Measurements from ENCODE around the gene DDX52. TPM values are rescaled to one million over a fixed set of nuclear protein-coding genes. Genes with fewer than 3 reads are reported as not detected.

Gene DDX52
- total RNA-seq, 1 experiment from 2014 or later = 31.9 TPM

GRCh38 chr17:37574427-37574826 is 68.8 kb downstream of the DDX52 start:
- no peak for ATAC-seq
- no peak overlapping the region for H3K4me3 Mint-ChIP-seq
- peaks cover 25% of the 10 kb centered on the region for H3K36me3 Mint-ChIP-seq
- H3K9me3 Mint-ChIP-seq = peaks cover 5% of the 10 kb centered on the region
- no peaks in the 10 kb centered on the region for H3K4me1 Mint-ChIP-seq
- DNase-seq (ENCODE audit: low spot score) = no peak
- CTCF ChIA-PET = no interaction called here
- no peak overlapping the region for H3K27ac Mint-ChIP-seq
- POLR2A ChIA-PET = no interaction called here
- H3K27me3 Mint-ChIP-seq (ENCODE audit: low read depth) = no peaks in the 10 kb centered on the region
- TF ChIP-seq AFF4 (CRISPR knock-in tag; IDR thresholded peaks at IDR 0.05; ENCODE audit: borderline replicate concordance) = no peak

- H3K4me3 Mint-ChIP-seq = no peak overlapping the region
- CTCF ChIA-PET = interaction anchor here (1.5 kb wide), 1 partner anchor 39 kb away, joined by 4 read pairs; no protein-coding TSS in a partner anchor
- ATAC-seq (no peak), DNase-seq (ENCODE audit: low spot score) (no peak)
- peaks cover 5% of the 10 kb centered on the region for H3K9me3 Mint-ChIP-seq
- no peak overlapping the region for H3K27ac Mint-ChIP-seq
- peaks cover 48% of the 10 kb centered on the region for H3K36me3 Mint-ChIP-seq
- POLR2A ChIA-PET = no interaction called here
- H3K27me3 Mint-ChIP-seq (ENCODE audit: low read depth) = no peaks in the 10 kb centered on the region
- H3K4me1 Mint-ChIP-seq = no peaks in the 10 kb centered on the region
- TF ChIP-seq ZNF219 (CRISPR knock-in tag; IDR thresholded peaks at IDR 0.05; ENCODE audit: borderline replicate concordance) = no peak
- TF ChIP-seq ZNF425 (CRISPR knock-in tag; conservative IDR thresholded peaks at IDR 0.05) = no peak
- TF ChIP-seq HMGA2 (CRISPR knock-in tag; IDR thresholded peaks at IDR 0.05) = no peak
- TF ChIP-seq NFYB (CRISPR knock-in tag; conservative IDR thresholded peaks at IDR 0.05; ENCODE audit: low read depth) = no peak
- TF ChIP-seq ZNF512 (CRISPR knock-in tag; IDR thresholded peaks at IDR 0.05; ENCODE audit: borderline replicate concordance) = no peak
- no peak for TF ChIP-seq USF1 (CRISPR knock-in tag; IDR thresholded peaks at IDR 0.05)
- no peak for TF ChIP-seq ZSCAN18 (CRISPR knock-in tag; IDR thresholded peaks at IDR 0.05)
- no peak for TF ChIP-seq JUN (CRISPR knock-in tag; IDR thresholded peaks at IDR 0.05)
- no peak for TF ChIP-seq CBFB (CRISPR knock-in tag; IDR thresholded peaks at IDR 0.05; ENCODE audit: low read depth)
- TF ChIP-seq ZNF532 (CRISPR knock-in tag; IDR thresholded peaks at IDR 0.05; ENCODE audit: borderline replicate concordance) = no peak
- no peak for TF ChIP-seq ZNF232 (CRISPR knock-in tag; IDR thresholded peaks at IDR 0.05)
- TF ChIP-seq ETV6 (CRISPR knock-in tag; IDR thresholded peaks at IDR 0.05) = no peak
- TF ChIP-seq ATF6 (CRISPR knock-in tag; IDR thresholded peaks at IDR 0.05) = no peak
- no peak for TF ChIP-seq FOXP4 (CRISPR knock-in tag; IDR thresholded peaks at IDR 0.05)
- TF ChIP-seq PRRX2 (CRISPR knock-in tag; IDR thresholded peaks at IDR 0.05) = no peak
Measured at GRCh38 chr17:37571674-37572073, 71.6 kb downstream of the DDX52 start.

Data from WTC11 (cell line).